ENCODE data around the gene SULT6B1.
"Not testable (repeated sequence)": the region's sequence is repeated elsewhere in the genome, so short reads cannot be mapped to it uniquely, and the experiment has no call there.

Gene SULT6B1

GRCh38 chr2:37188570-37188969, at the start of gene SULT6B1:
TSS of gene SULT6B1 (minus strand) at chr2:37188670. CDS start at chr2:37188640, 30 bp downstream.
- DNase-seq = no peak

- no peak for DNase-seq
These were observed 43.9 kb upstream of the SULT6B1 start for GRCh38 chr2:37232131-37232933.

- peak; percentile 84 for DNase-seq
These were observed 43.0 kb upstream of the SULT6B1 start, which contains the start of the genes CEBPZ and NDUFAF7 for GRCh38 chr2:37231241-37232130. TSS of gene CEBPZ (minus strand) at chr2:37231596. CDS start at chr2:37231567, 29 bp downstream. TSS of gene NDUFAF7 (plus strand) at chr2:37231658. CDS start at chr2:37231706, 48 bp downstream.

DNA sequence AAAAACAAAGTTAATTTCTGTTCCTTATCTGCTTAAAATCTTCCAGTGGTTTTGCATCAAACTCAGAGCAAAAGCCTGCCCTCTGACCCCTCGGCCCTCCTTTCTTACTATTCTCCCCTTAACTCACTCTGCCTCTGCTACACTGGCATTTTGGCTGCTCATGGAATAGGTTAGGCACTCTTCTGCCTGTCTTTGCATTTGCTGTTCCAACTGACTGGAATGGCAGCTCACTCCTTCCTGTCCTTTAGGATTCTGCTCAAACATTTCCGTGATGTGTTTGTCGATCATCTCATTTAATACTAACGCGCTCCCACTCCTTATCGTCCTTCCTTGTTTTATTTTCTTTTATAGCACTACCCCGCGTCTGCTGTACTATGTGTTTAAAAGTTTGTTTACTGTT, 42.1 kb upstream of the SULT6B1 start:
- no peak for DNase-seq

- DNase-seq = no peak
These were observed 40.3 kb upstream of the SULT6B1 start for GRCh38 chr2:37228788-37229187.

DNA sequence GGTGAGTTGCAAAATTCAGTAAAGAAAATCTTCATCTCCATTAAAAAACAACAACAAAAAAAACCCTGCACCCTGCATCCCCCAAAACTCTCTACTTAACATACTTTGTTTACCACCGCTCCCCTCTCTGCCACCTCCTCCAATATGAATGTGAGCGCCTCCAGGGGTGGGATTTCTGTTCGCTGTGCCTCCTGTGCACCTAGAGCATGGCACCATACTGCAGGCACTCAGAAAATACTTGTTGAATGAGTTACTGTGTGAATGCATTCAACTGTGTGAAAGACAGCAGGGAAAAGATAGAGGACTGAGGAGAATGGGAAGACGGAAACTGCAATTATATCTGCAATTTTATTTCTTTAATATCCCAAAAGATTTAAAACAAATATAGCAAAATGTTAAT, 38.4 kb upstream of the SULT6B1 start:
- no peak for DNase-seq

DNA sequence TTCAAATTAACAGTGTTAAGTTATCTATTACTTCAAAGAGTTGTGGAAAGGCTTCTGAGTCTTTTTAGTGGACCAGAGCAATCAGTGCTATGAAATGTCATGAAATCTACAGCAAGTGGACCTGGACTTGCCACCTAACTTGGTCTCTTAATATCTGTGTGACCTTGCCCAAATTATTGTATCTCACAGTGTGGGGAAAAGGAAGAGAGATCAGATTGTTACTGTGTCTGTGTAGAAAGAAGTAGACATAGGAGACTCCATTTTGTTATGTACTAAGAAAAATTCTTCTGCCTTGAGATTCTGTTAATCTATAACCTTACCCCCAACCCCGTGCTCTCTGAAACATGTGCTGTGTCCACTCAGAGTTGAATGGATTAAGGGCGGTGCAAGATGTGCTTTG, 36.7 kb upstream of the SULT6B1 start:
- DNase-seq = not testable (repeated sequence)

- DNase-seq = no peak
These were observed 35.6 kb upstream of the SULT6B1 start for GRCh38 chr2:37224063-37224462.

- no peak for DNase-seq
These were observed 34.7 kb upstream of the SULT6B1 start for GRCh38 chr2:37223131-37223530.

- DNase-seq = no peak
These were observed 30.6 kb upstream of the SULT6B1 start for GRCh38 chr2:37219046-37219445.

GRCh38 chr2:37215250-37215649, 26.8 kb upstream of the SULT6B1 start:
- no peak for DNase-seq

- DNase-seq = no peak
These were observed 23.5 kb upstream of the SULT6B1 start for GRCh38 chr2:37211939-37212338.

DNA sequence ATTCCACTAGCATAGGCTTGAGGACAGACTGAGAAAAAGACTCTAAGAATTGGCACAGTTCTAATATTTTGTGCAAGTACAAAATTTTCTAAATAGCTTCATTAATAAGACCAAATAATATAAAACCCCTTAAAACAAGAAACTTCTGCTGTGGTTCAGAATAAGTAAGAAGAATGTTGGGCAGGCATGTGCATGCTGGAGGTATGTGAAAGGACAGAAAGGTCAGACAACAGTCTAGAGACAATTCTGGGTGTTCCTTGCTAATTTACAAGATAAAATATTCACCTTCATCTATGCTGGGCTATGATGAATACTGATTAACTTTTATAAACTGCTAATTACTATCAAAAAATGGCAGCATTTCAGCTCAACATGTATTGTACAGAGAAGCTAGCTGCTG, 22.7 kb upstream of the SULT6B1 start:
- no peak for DNase-seq

DNA sequence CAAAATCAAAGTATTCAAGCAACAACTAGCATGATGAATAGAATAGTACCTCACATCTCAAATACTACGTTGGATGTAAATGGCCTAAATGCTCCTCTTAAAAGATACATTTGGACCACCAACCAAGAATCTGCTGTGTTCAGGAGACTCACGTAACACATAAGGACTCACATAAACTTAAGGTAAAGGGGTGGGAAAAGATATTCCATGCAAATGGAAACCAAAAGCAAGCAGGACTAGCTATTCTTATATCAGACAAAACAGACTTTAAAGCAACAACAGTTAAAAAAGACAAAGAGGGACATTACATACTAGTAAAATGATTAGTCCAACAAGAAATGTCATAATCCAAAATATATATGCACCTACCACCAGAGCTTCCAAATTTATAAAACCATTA, 18.3 kb upstream of the SULT6B1 start:
- not testable (repeated sequence) for DNase-seq

DNA sequence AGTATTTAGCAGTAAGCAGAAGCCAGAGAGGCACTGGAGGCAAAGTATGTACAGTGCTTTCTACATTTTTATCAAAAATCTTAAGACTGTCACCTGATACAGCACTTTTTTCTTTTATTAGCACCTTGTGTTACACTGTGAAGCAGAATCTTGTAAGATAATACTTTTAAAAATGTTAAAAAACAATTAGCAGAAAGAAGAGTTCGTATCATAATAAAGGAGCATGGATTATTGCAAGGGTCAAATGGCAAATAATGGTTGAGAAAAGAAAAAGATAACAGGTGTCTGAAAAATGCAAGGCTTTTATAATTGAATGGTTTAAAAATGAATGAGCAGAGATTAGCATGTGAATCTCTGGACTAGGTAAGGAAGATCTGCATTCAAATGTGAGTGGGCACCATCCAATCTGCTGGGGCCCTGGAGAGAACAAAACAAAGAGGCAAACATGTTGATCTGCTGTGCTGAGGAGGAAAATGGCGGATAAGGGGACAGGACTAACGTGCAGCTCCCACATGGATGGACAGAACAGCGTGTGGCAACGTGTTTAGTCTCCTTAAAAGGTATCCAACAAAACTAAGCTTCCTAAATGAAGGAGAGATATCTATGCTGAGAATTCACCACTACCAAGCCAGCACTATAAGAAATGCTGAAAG, 17.3 kb upstream of the SULT6B1 start:
- DNase-seq = no peak

GRCh38 chr2:37205071-37205661, 16.7 kb upstream of the SULT6B1 start:
- not testable (repeated sequence) for DNase-seq

- no peak for DNase-seq
These were observed 15.2 kb upstream of the SULT6B1 start for GRCh38 chr2:37203708-37204107.

- no peak for DNase-seq
These were observed 13.3 kb upstream of the SULT6B1 start for GRCh38 chr2:37201766-37202165.

- DNase-seq = no peak
These were observed 12.7 kb upstream of the SULT6B1 start for GRCh38 chr2:37201208-37201607.

DNA sequence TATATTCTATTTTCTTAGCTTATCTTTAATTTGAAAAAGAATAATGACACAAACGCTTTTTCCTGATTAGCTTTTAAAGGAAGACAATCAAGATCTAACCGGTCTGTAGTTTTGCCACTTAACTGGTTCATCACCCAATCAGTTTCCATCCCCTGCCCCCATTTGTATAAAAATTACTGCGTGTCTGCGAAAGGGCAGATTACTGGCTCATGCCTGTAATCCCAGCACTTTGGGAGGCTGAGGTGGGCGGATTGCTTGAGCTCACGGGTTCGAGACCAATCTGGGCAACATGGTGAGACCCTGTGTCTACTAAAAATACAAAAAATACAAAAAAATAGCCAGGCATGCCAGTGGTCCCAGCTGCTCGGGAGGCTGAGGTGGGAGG, 10.2 kb upstream of the SULT6B1 start:
- no peak for DNase-seq

GRCh38 chr2:37196320-37197195, 8.1 kb upstream of the SULT6B1 start, which contains the start of gene CEBPZOS:
TSS of gene CEBPZOS (plus strand) at chr2:37196496. CDS start at chr2:37199705, 3,209 bp downstream.
- DNase-seq = peak; percentile 94
